Activated CD4-positive, alpha-beta T cell treated with anti-CD3 and anti-CD28 coated beads, Interleukin-2, Interleukin-6, amounts not matched to agents 100 ng/mL and 50 ng/mL, durations not matched to agents 16 hours and 8 hours (primary cell): ENCODE measurements around the gene VEPH1.

Experiments
- DNase-seq: peaks from one replicate; pipeline ENCODE4 v3.0.0-alpha.2; 2020

VEPH1 gene

GRCh38 chr3:157423337-157423736, 79.9 kb downstream of the VEPH1 start:
- DNase-seq: no peak

DNA sequence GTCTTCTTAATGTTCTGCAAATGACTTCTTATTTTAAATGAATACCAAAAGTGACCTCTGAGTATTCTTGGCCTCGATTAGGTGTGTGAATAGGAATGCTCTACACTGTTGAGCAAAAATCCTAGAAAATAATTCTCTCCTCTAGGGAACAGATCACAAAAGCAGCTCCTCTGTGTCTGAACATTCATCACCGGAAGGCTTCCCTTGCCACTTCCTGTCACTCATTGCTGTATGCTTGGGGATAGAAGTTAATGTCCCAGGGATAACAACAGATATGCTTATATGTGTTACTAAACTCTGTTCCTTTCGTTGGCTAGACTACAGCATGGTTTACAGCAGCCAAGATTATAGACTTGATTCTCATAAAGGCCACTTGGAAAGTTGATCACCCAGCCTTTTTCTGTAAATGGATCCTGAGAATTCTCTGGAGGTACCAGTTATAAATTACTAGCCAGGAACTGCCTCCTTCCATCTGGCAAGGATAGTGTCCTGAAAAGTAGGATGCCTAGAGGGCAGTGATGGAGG, 82.5 kb downstream of the VEPH1 start:
- DNase-seq: no peak

DNA sequence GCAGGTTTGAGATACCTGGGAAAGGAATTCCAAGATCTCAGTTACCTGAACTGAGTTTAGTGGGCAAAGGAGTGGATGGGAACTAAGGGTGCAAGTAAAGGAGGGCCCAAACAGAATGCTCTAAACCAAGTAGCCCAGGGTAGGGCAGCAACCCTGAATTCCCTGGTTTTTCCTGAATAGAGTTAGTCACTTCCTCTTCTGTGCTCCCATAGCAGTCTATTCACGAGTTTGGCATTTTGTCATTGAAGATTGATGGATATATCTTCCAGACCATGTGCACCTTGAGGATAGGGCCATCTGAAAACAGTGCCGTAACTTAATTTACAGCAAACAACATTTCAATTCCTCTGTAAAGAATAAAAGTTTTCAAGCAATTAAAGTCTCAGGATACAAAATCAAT, 85.1 kb downstream of the VEPH1 start:
- no peak for DNase-seq

DNA sequence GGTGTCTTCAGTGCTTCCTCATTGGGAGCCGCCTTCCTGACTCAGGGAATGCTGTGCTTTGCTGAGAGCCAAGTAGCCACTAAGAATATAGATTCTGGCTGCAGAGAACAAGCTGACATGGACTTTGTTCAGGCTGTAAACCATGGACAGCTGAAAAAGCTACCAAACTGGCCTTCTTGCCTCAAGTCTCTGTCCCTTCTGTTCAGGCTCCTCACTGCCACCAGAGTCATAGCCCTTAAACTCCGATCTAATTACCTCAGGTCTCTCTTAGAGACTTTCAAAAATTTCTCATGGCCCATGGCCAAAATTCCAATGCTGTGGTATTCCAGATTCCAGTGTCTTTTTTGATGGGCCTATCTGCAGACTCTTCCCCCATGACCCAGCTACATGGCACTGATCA, 86.0 kb downstream of the VEPH1 start:
- no peak for DNase-seq

- no peak for DNase-seq
Measured at GRCh38 chr3:157416347-157417087, 86.7 kb downstream of the VEPH1 start.

GRCh38 chr3:157414861-157415260, 88.4 kb downstream of the VEPH1 start:
- DNase-seq: no peak

- DNase-seq: no peak
Measured at GRCh38 chr3:157412323-157412855, 90.8 kb downstream of the VEPH1 start.

GRCh38 chr3:157410945-157411344, 92.3 kb downstream of the VEPH1 start:
- DNase-seq: no peak

- no peak for DNase-seq
Measured at GRCh38 chr3:157409516-157409915, 93.7 kb downstream of the VEPH1 start.

- DNase-seq: no peak
Measured at GRCh38 chr3:157408499-157409149, 94.6 kb downstream of the VEPH1 start.

- DNase-seq: no peak
Measured at GRCh38 chr3:157407769-157408168, 95.4 kb downstream of the VEPH1 start.

DNA sequence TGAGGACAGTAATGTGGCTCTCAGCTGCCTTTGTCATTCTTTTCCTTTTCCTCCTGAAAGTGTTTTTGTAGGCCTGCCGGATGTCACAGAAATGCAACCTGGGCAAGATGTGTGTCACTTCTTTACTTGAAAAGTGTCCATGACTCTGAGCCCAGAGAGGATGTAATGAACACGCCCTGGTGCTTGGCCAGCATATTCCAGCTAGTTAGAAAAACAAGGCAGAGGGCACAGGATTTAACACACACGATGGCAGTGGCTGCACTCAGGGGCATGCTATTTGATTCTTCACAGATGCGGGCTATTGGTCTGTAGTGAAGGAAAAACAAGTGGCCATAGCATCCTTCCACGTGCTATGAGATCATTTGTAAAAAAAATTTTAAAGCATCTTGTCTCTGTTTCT, 96.8 kb downstream of the VEPH1 start:
- no peak for DNase-seq

- no peak for DNase-seq
Measured at GRCh38 chr3:157405457-157405856, 97.8 kb downstream of the VEPH1 start.

DNA sequence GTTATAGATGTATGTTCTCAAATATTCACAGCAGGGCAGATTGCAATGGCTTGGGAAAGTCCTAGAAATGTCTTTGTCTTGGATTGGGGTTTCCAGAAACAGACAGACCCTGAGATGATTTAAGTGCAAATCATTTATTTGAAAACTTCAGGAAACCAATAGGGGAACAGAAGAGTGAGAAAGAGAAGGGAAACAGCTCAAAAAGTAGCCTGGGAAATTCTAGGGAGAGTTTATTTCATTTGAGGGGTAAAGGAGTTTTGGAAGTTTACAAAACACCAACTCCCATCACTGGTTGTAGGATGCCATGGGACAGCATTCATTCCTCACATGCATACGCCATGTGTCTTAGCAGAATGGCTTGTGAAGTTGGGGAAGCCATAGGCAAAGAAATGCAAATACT, 98.8 kb downstream of the VEPH1 start:
- DNase-seq: no peak

GRCh38 chr3:157398598-157398997, 104.6 kb downstream of the VEPH1 start:
- DNase-seq: no peak

DNA sequence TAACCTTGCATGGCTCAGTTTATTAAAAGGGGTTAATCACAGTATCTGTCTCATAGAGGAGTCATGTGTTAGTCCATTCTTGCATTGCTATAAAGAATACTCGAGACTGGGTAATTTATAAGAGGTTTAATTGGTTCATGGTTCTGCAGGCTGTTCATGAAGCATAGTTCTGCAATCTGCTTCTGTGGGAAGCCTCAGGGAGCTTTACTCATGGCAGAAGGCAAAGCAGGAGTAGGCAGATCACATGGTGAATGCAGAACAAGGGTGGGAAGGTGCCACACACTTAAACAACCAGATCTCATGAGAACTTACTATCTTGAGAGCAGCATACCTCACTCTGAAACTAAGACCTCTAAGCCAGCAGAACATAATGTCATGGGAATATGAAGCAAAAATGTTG, 108.8 kb downstream of the VEPH1 start:
- no peak for DNase-seq

GRCh38 chr3:157393113-157393512, 110.1 kb downstream of the VEPH1 start:
- no peak for DNase-seq

DNA sequence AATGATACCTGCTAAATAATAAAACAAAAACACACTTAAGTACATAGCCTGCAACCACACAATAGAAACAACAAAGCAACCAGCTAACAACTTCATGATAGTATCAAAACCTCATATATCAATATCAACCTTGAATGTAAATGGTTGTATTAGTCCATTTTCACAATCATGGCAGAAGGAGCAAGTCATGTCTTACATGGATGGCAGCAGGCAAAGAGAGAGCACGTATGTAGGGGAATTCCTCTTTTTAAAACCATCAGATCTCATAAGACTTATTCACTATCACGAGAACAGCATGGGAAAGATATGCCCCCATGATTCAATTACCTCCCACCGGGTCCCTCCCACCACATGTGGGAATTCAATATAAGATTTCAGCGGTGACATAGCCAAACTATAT, 111.1 kb downstream of the VEPH1 start:
- DNase-seq: no peak

- no peak for DNase-seq
Measured at GRCh38 chr3:157390713-157391515, 112.3 kb downstream of the VEPH1 start.

DNA sequence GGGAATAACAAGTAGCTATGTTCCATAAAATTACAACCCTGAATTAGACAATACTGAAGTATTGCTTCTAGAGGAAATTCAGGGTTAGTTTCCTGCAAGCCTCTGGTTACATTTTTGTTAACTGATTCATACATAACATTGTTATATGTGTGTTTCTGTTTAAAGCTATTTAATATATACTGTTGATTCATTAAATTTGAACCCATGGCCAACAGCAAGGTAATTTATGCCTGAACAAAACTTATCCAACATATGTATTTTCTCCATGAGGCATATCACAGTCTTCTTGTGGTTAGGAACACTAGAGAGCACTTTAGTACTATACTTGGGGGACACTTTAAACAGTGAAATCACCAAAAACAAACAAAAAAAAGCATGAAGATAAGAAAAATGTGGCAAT, 114.2 kb downstream of the VEPH1 start:
- no peak for DNase-seq

- no peak for DNase-seq
Measured at GRCh38 chr3:157387708-157388435, 115.3 kb downstream of the VEPH1 start.

DNA sequence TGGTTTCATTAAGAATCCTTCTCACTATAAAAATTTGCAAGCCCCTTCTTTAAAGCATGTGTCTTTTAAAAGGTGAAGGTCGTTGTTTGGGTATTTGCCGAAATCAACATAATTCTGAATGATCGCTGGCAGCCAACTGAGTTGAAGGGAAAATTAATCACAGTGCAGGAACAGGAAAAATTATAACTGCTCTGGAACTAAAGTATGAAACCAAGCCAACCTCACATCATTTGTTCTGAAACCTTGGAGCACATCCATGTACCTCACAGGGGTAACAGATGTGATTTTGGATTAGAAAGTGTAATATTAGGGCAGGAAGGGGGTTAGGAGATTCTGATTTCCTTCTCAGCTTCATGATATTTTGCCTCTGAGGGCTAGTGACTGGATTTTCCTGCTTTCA, 118.7 kb downstream of the VEPH1 start:
- DNase-seq: no peak

DNA sequence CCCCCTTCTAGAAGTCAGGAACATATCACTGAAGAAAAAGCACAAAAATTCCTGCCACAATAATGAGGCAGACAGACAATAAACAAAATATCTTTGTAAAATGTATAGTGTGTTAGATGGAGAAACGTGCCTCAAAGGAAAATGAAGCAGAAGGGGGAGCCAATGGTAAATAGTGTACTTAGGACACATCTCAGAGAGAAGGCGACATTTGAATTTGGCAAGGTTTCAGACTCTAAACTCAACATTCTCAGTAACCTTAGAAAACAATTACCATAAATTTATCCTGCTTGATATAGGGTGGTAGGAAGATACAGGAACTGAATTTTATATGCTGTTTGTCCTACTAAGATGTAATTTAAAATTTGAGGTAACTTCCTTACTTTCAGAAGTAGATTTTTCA, 119.2 kb downstream of the VEPH1 start:
- no peak for DNase-seq
